ENCODE data around the gene GYS2.

Gene GYS2

GRCh38 chr12:21552635-21553328 lies 51.9 kb downstream of the GYS2 start:
- no peak for DNase-seq (ENCODE audit: low read depth)

- DNase-seq (ENCODE audit: low read depth), result no peak
These were observed 52.7 kb downstream of the GYS2 start for GRCh38 chr12:21551841-21552465.

GRCh38 chr12:21547437-21547836 lies 57.2 kb downstream of the GYS2 start:
- DNase-seq (ENCODE audit: low read depth), result no peak

- no peak for DNase-seq (ENCODE audit: low read depth)
These were observed 57.9 kb downstream of the GYS2 start for GRCh38 chr12:21546716-21547115.

- no peak for DNase-seq (ENCODE audit: low read depth)
These were observed 59.1 kb downstream of the GYS2 start for GRCh38 chr12:21545557-21545956.

GRCh38 chr12:21543151-21543550 lies 61.5 kb downstream of the GYS2 start:
- DNase-seq (ENCODE audit: low read depth), result no peak

GRCh38 chr12:21542403-21542802 lies 62.2 kb downstream of the GYS2 start:
- no peak for DNase-seq (ENCODE audit: low read depth)

GRCh38 chr12:21541773-21542172 lies 62.9 kb downstream of the GYS2 start:
- DNase-seq (ENCODE audit: low read depth), result no peak

GRCh38 chr12:21539797-21540196 lies 64.8 kb downstream of the GYS2 start:
- DNase-seq (ENCODE audit: low read depth), result no peak

GRCh38 chr12:21538061-21538653 lies 66.5 kb downstream of the GYS2 start:
- no peak for DNase-seq (ENCODE audit: low read depth)

GRCh38 chr12:21529456-21529855 lies 75.2 kb downstream of the GYS2 start:
- DNase-seq (ENCODE audit: low read depth), result no peak

GRCh38 chr12:21528953-21529352 lies 75.7 kb downstream of the GYS2 start:
- no peak for DNase-seq (ENCODE audit: low read depth)

GRCh38 chr12:21527451-21528180 lies 77.0 kb downstream of the GYS2 start:
- DNase-seq (ENCODE audit: low read depth), result peak; percentile 8

- DNase-seq (ENCODE audit: low read depth), result no peak
These were observed 77.8 kb downstream of the GYS2 start for GRCh38 chr12:21526721-21527345.

- no peak for DNase-seq (ENCODE audit: low read depth)
These were observed 78.6 kb downstream of the GYS2 start, which contains the start of gene SPX for GRCh38 chr12:21526053-21526452. Gene SPX (plus strand): TSS chr12:21526296. CDS start chr12:21526473, 177 bp downstream.

- no peak for DNase-seq (ENCODE audit: low read depth)
These were observed 81.5 kb downstream of the GYS2 start for GRCh38 chr12:21523148-21523547.

- no peak for DNase-seq (ENCODE audit: low read depth)
These were observed 83.1 kb downstream of the GYS2 start for GRCh38 chr12:21521541-21521940.

GRCh38 chr12:21518451-21518850 lies 86.2 kb downstream of the GYS2 start:
- DNase-seq (ENCODE audit: low read depth), result no peak

GRCh38 chr12:21516281-21516680 lies 88.4 kb downstream of the GYS2 start:
- DNase-seq (ENCODE audit: low read depth), result no peak

- no peak for DNase-seq (ENCODE audit: low read depth)
These were observed 94.9 kb downstream of the GYS2 start for GRCh38 chr12:21509768-21510167.

- no peak for DNase-seq (ENCODE audit: low read depth)
These were observed 96.8 kb downstream of the GYS2 start for GRCh38 chr12:21507849-21508248.

- no peak for DNase-seq (ENCODE audit: low read depth)
These were observed 98.8 kb downstream of the GYS2 start for GRCh38 chr12:21505888-21506287.

Measured in stimulated activated CD8-positive, alpha-beta memory T cell treated with anti-CD3 and anti-CD28 coated beads, Interleukin-15, amount 100 ng/mL, for 1 hour (primary cell).